ENCODE data around the gene STARD4. TPM values are rescaled to one million over a fixed set of nuclear protein-coding genes. Genes with fewer than 3 reads are reported as not detected.
A peak's percentile ranks its signal among the peaks of the same experiment; 100 is the strongest.

The STARD4 gene
- total and polyA plus RNA-seq, 9 of the 15 experiments (the other 6 are each of a cell fraction or from before 2014, with no cell fraction given), result 28.4 to 88.0 (median 34.0) TPM

GRCh38 chr5:111461255-111461671 lies 51.1 kb downstream of the STARD4 start (continued):
- TF ChIP-seq SMC3 (conservative IDR thresholded peaks at IDR 0.05; ENCODE audit: insufficient read depth, low read depth, low read length) (0 out of 2 replicates have a peak, but pooled peaks have one; percentile 5), GABPB2 (CRISPR knock-in tag; conservative IDR thresholded peaks at IDR 0.05) (no peak)

DNA sequence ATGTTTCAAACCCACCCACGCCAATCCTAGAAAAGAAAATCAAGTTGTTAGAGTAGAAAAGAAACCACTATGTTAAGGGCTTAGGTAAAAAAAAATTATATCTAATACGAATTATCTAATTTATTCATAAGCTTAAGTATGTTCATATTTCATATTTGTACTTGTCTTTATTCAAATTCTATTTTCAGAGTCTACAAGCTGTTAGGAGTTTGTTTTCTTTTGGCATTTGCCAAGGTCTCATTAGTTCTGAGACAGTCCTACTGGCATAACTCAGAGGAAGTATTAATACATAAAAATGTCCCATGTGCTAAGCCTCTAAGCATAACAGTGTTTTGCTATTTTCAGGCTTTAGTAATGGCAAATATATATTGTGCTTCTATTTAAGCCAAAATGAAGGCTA lies 57.6 kb downstream of the STARD4 start:
- H3K9me3 ChIP-seq (replicated peaks; ENCODE audit: control insufficient read depth, insufficient read depth, low read depth, low read length), result no peaks in the 10 kb centered on the region
- no peaks in the 10 kb centered on the region for H3K9me1 ChIP-seq (ENCODE audit: control insufficient read depth, insufficient read depth, low read length)
- no peak overlapping the region for H3K27ac ChIP-seq (ENCODE audit: extremely low read depth, low read depth, low read length)
- POLR2A ChIA-PET, result no interaction called here
- no peak overlapping the region for H2AFZ ChIP-seq (ENCODE audit: low read depth, low read length)
- H3K36me3 ChIP-seq (ENCODE audit: control insufficient read depth, insufficient read depth, low read length), result no peaks in the 10 kb centered on the region
- H3K4me3 ChIP-seq, result no peak overlapping the region
- TF ChIP-seq MAFG (tag; conservative IDR thresholded peaks at IDR 0.05), result no peak
- TF ChIP-seq C11orf30 (IDR thresholded peaks at IDR 0.05; ENCODE audit: low read depth), result no peak
- no peak for TF ChIP-seq POLR3G (IDR thresholded peaks at IDR 0.05; ENCODE audit: extremely low read depth, insufficient read length, insufficient replicate concordance)
- TF ChIP-seq ZBTB8A (IDR thresholded peaks at IDR 0.05; ENCODE audit: partially characterized antibody), result no peak
- TF ChIP-seq ZNF644 (tag; IDR thresholded peaks at IDR 0.05; ENCODE audit: low read depth), result no peak
- TF ChIP-seq ZFP91 (CRISPR knock-in tag; IDR thresholded peaks at IDR 0.05), result no peak
- TF ChIP-seq LCOR (CRISPR knock-in tag; IDR thresholded peaks at IDR 0.05), result no peak
- TF ChIP-seq ZBTB12 (CRISPR knock-in tag; IDR thresholded peaks at IDR 0.05), result no peak
- H3K79me2 ChIP-seq (ENCODE audit: control insufficient read depth, insufficient read depth, low read length), result no peaks in the 10 kb centered on the region
- no peaks in the 10 kb centered on the region for H3K4me1 ChIP-seq (replicated peaks in 1 of 2; ENCODE audit: control insufficient read depth in 2 of 2, insufficient read depth in 2 of 2, low read length in 2 of 2)
- no peak overlapping the region for H3K9ac ChIP-seq (ENCODE audit: insufficient read depth in 1 of 2, low read depth in 2 of 2, low read length in 2 of 2)
- CTCF ChIA-PET (ENCODE audit: low intra/inter-chr PET ratio), result no interaction called here
- ATAC-seq (no peak), FAIRE-seq (no peak), DNase-seq (ENCODE audit: extremely low read depth in 1 of 4, low spot score in 3 of 4) (no peak)
- intact Hi-C loops (cut with micrococcal nuclease) (no loop called here), in situ Hi-C loops (cut with MboI) (no loop called here)
- H4K20me1 ChIP-seq (replicated peaks; ENCODE audit: control insufficient read depth, insufficient read depth, low read length), result no peaks in the 10 kb centered on the region
- no peak overlapping the region for H3K4me2 ChIP-seq (ENCODE audit: insufficient read depth, low read length)
- BruUV-seq (replicated peaks), result no TSS peak
- WGBS (ENCODE audit: insufficient coverage, low coverage, missing lambda C conversion rate), result 0% methylated on average over 2 of the region's 2 CpGs
- H3K27me3 ChIP-seq (ENCODE audit: control insufficient read depth in 2 of 2, insufficient read depth in 2 of 2, low read length in 2 of 2), result peaks cover 0 to 8% of the 10 kb centered on the region in 2 experiments; a peak in 4 of 5 replicates

Measured in K562 (cell line).